Stimulated activated CD4-positive, alpha-beta T cell treated with anti-CD3 and anti-CD28 coated beads, Interleukin-15, amount 100 ng/mL, for 24 hours (primary cell): ENCODE measurements around the gene SH3PXD2A.
"Not testable (repeated sequence)": the region's sequence is repeated elsewhere in the genome, so short reads cannot be mapped to it uniquely, and the experiment has no call there.

ENCODE experiments used
- DNase-seq: peaks from one replicate; pipeline ENCODE4 v3.0.0-alpha.2; 2020

SH3PXD2A gene

GRCh38 chr10:103828587-103829197, 26.7 kb downstream of the SH3PXD2A start:
- no peak for DNase-seq

- DNase-seq: no peak
These were observed 27.3 kb downstream of the SH3PXD2A start for GRCh38 chr10:103828107-103828506.

GRCh38 chr10:103826885-103827284, 28.5 kb downstream of the SH3PXD2A start:
- DNase-seq: no peak

- DNase-seq: no peak
These were observed 31.1 kb downstream of the SH3PXD2A start for GRCh38 chr10:103824281-103824680.

GRCh38 chr10:103823706-103824272, 31.6 kb downstream of the SH3PXD2A start:
- no peak for DNase-seq

- no peak for DNase-seq
These were observed 32.6 kb downstream of the SH3PXD2A start for GRCh38 chr10:103822800-103823199.

GRCh38 chr10:103822107-103822716, 33.2 kb downstream of the SH3PXD2A start:
- no peak for DNase-seq

- DNase-seq: no peak
These were observed 35.0 kb downstream of the SH3PXD2A start for GRCh38 chr10:103820101-103821062.

GRCh38 chr10:103819493-103819892, 35.9 kb downstream of the SH3PXD2A start:
- no peak for DNase-seq

GRCh38 chr10:103818765-103819374, 36.5 kb downstream of the SH3PXD2A start:
- DNase-seq: no peak

- no peak for DNase-seq
These were observed 37.3 kb downstream of the SH3PXD2A start for GRCh38 chr10:103818105-103818504.

- DNase-seq: no peak
These were observed 38.9 kb downstream of the SH3PXD2A start for GRCh38 chr10:103816431-103816830.

GRCh38 chr10:103814626-103815370, 40.6 kb downstream of the SH3PXD2A start:
- DNase-seq: no peak

GRCh38 chr10:103814105-103814504, 41.3 kb downstream of the SH3PXD2A start:
- no peak for DNase-seq

GRCh38 chr10:103813312-103813711, 42.1 kb downstream of the SH3PXD2A start:
- not testable (repeated sequence) for DNase-seq

- DNase-seq: no peak
These were observed 42.9 kb downstream of the SH3PXD2A start for GRCh38 chr10:103812432-103812831.

- no peak for DNase-seq
These were observed 43.4 kb downstream of the SH3PXD2A start for GRCh38 chr10:103812004-103812403.

GRCh38 chr10:103811463-103811862, 43.9 kb downstream of the SH3PXD2A start:
- no peak for DNase-seq

- no peak for DNase-seq
These were observed 46.6 kb downstream of the SH3PXD2A start for GRCh38 chr10:103808780-103809179.

- DNase-seq: no peak
These were observed 47.4 kb downstream of the SH3PXD2A start for GRCh38 chr10:103807996-103808395.

- no peak for DNase-seq
These were observed 48.8 kb downstream of the SH3PXD2A start for GRCh38 chr10:103806395-103807187.
